NCI-H1105 treated with DMSO at 0.1 percent for 48 hours (cell line): ENCODE results near the gene ADGRB3.
"Not testable (repeated sequence)": the region's sequence is repeated elsewhere in the genome, so short reads cannot be mapped to it uniquely, and the experiment has no call there.

Source experiments
- DNase-seq: peaks from one replicate; lab custom pipeline; 2025; lab: John Stamatoyannopoulos, UW

Gene ADGRB3

DNA sequence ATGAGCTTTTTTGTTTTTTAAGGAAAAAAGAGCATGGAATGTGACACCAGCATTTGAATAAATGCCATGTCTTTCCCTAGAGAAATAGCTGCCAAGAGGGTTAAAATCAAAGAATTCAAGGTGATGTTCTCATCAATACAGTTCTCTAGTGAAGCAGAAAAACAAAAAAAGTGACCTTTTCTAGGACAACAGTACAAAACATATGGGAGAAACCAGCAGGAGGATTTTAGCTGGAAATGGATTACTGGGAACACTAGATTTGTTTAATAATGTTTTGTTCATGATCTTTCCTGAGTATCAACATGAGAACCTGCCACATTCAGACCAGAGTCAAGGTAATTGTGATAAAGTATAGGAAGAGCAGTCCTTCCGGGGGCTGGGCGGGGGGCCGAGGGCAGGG lies 789.5 kb downstream of the ADGRB3 start:
- DNase-seq = no peak

- DNase-seq = no peak
These were observed 792.8 kb downstream of the ADGRB3 start for GRCh38 chr6:69427882-69428281.

DNA sequence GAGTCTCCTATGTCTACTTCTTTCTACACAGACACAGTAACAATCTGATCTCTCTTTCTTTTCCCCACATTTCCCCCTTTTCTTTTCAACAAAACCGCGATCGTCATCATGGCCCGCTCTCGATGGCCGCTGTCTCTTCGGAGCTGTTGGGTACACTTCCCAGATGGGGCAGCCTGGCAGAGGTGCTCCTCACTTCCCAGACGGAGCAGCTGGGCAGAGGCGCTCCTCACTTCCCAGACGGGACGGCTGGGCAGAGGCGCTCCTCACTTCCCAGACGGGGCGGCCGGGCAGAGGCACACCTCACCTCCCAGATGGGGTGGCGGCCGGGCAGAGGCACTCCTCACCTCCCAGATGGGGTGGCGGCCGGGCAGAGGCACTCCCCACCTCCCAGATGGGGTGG lies 797.1 kb downstream of the ADGRB3 start:
- DNase-seq = not testable (repeated sequence)

DNA sequence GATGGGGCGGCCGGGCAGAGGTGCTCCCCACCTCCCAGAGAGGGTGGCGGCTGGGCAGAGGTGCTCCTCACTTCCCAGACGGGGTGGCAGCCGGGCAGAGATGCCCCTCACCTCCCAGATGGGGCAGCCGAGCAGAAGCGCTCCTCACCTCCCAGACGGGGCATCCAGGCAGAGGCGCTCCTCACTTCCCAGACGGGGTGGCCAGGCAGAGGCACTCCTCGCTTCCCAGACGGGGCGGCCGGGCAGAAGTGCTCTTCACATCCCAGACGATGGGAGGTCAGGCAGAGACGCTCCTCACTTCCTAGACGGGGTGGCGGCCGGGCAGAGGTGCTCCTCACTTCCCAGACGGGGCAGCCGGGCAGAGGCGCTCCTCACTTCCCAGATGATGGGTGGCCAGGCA lies 798.0 kb downstream of the ADGRB3 start:
- not testable (repeated sequence) for DNase-seq

- DNase-seq = no peak
These were observed 803.0 kb downstream of the ADGRB3 start for GRCh38 chr6:69438113-69438512.
